HG02870 (cell line): ENCODE measurements around the gene PGBD4.
"Not testable (repeated sequence)": the region's sequence is repeated elsewhere in the genome, so short reads cannot be mapped to it uniquely, and the experiment has no call there.

Experiments used
- ATAC-seq: cut with Tn5 transposase; IDR thresholded peaks from one replicate; pipeline ENCODE4 v1.9.1; 2021; ENCODE audit warnings: mild to moderate bottlenecking, moderate library complexity; ENCODE audit not compliant: unreplicated experiment

The PGBD4 gene

GRCh38 chr15:34111488-34111887 lies 9.6 kb downstream of the PGBD4 start:
- no peak for ATAC-seq

GRCh38 chr15:34114215-34114614 lies 12.3 kb downstream of the PGBD4 start:
- ATAC-seq = no peak

- ATAC-seq = no peak
These were observed 12.9 kb downstream of the PGBD4 start for GRCh38 chr15:34114739-34115138.

GRCh38 chr15:34116620-34117019 lies 14.7 kb downstream of the PGBD4 start:
- no peak for ATAC-seq

GRCh38 chr15:34119291-34119690 lies 17.4 kb downstream of the PGBD4 start:
- no peak for ATAC-seq

- not testable (repeated sequence) for ATAC-seq
These were observed 18.5 kb downstream of the PGBD4 start for GRCh38 chr15:34120420-34120819.

- ATAC-seq = not testable (repeated sequence)
These were observed 19.9 kb downstream of the PGBD4 start for GRCh38 chr15:34121786-34122185.

- ATAC-seq = no peak
These were observed 20.9 kb downstream of the PGBD4 start for GRCh38 chr15:34122771-34123183.

- ATAC-seq = no peak
These were observed 22.8 kb downstream of the PGBD4 start for GRCh38 chr15:34124651-34125050.

- no peak for ATAC-seq
These were observed 24.1 kb downstream of the PGBD4 start for GRCh38 chr15:34125945-34126344.

- ATAC-seq = no peak
These were observed 24.6 kb downstream of the PGBD4 start for GRCh38 chr15:34126522-34126921.

GRCh38 chr15:34128898-34129297 lies 27.0 kb downstream of the PGBD4 start:
- ATAC-seq = no peak

- no peak for ATAC-seq
These were observed 31.0 kb downstream of the PGBD4 start for GRCh38 chr15:34132881-34133280.

GRCh38 chr15:34133511-34133910 lies 31.6 kb downstream of the PGBD4 start:
- no peak for ATAC-seq

GRCh38 chr15:34147371-34148140 lies 45.7 kb downstream of the PGBD4 start:
- no peak for ATAC-seq

- no peak for ATAC-seq
These were observed 52.9 kb downstream of the PGBD4 start for GRCh38 chr15:34154725-34155204.

- ATAC-seq = no peak
These were observed 54.0 kb downstream of the PGBD4 start for GRCh38 chr15:34155859-34156258.
